Activated gamma-delta T cell (primary cell): ENCODE measurements around the gene RARS1.
"Not testable (repeated sequence)": the region's sequence is repeated elsewhere in the genome, so short reads cannot be mapped to it uniquely, and the experiment has no call there.

Source experiments
- DNase-seq: peaks from one replicate; lab custom pipeline; 2025; lab: John Stamatoyannopoulos, UW

The RARS1 gene

DNA sequence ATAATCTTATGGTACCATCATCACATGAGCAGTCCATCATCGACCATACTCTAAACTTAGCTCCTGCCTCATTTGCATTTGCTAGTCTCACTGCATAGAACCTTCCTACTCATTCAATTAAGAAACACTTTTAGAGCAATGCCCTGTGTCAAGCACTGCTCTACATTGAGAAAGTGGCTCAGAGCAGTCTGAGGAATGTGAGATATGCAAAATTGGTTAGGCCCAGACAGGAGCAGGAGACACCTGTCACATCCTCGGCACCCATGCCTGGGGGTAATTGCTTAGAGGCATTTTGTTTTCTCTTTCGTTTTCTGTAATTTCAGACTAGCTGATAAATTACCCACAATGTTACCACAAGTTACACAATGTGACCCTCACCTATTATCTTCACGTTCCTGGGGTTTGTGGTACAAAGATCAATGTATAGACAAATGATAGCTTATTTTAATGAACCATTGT, 4.9 kb upstream of the RARS1 start:
- no peak for DNase-seq

GRCh38 chr5:168482361-168482760, 3.9 kb upstream of the RARS1 start:
- no peak for DNase-seq

DNA sequence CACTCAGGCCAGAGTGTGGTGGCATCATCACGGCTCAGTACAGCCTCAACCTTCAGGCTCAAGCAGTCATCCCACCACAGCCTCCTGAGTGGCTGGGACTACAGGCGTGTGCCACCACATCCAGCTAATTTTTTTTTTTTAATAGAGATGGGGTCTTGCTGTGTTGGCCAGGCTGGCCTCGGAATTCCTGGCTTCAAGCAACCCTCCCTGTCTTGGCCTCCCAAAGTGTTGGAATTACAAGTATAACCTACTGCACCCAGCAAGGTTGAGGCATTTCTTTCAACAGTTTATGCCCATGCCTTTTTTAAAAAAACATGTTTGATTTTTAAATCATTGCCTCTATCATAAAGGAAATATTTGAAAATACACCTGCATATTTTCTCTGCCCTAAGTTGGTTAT, 2.8 kb downstream of the RARS1 start:
- no peak for DNase-seq

- no peak for DNase-seq
Observed at GRCh38 chr5:168494057-168494555, 7.8 kb downstream of the RARS1 start.

DNA sequence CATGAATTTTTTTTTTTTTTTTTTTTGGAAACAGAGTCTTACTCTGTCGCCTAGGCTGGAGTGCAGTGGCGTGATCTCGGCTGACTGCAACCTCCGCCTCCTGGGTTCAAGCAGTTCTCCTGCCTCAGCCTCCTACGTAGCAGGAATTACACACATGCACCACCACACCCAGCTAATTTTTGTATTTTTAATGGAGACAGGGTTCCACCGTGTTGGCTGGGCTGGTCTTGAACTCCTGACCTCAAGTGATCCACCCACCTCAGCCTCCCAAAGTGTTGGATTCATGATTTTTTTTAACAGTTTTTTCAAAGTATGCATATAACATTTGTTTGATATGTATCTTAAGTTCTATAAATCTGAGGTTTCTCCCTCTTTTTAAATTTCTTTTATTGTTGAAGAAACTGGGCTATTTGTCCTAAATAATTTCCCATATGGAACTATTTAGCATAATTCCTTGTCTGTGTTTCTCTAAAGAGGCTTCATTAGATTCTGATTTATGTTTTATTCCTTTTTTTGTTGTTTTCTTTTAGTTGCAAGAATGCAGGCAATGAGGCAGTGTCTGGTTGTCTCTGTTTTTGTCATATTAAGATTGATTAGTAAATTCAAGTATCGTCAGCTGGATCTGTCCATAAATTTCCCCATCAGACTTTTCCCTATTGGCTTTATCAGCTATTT, 16.4 kb downstream of the RARS1 start:
- no peak for DNase-seq

GRCh38 chr5:168513861-168514428, 27.7 kb downstream of the RARS1 start:
- DNase-seq, result no peak

- DNase-seq, result no peak
Observed at GRCh38 chr5:168525856-168526255, 39.6 kb downstream of the RARS1 start.

DNA sequence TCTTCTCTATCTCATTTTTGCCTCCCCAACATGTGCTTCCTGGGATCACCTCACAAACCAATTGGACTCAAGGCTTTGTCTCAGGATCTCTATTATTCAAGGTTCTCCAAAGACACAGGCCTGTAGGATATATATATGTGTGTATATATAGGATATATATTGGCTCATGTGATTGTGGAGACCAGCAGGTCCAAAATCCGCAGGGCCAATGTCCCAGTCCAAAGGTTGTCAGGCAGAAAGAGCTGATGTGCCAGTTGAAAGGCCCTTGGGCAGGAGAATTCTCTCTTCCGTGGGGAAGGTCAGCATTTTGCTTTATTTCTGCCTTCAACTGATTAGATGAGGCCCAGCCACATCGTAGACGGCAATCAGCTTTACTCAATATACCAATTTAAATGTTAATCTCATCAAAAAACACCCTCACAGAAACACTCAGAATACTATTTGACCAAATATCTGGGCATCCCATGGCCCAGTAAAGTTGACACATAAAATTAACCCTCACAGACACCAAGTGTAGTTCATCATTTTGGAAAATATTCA, 41.6 kb downstream of the RARS1 start:
- DNase-seq, result no peak

- no peak for DNase-seq
Observed at GRCh38 chr5:168528521-168529373, 42.5 kb downstream of the RARS1 start, which contains the start of gene FBLL1. TSS of gene FBLL1 (plus strand) at chr5:168529305. CDS start at chr5:168529505, 200 bp downstream.

GRCh38 chr5:168529374-168530234, 43.3 kb downstream of the RARS1 start:
- no peak for DNase-seq

GRCh38 chr5:168530621-168531150, 44.4 kb downstream of the RARS1 start:
- DNase-seq, result no peak

DNA sequence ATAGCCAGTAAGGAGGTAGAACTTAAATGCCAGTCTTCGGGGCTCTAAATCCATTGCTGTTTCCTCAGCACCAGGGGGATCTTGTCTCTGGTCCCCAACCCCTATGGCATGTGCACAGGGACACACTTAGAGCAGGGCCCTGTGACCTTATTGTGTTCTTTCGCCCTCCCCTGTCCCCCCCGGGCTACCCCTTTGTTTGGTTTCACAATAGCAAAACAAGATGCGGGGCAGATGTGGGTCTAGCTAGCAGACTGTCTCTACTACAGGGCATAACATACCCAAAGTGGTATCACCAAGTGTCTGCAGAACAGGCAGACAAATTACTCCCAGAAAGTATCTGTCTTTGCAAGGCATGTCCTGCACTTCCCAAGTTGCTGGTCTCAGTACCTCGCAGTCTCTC, 44.9 kb downstream of the RARS1 start:
- DNase-seq, result no peak

DNA sequence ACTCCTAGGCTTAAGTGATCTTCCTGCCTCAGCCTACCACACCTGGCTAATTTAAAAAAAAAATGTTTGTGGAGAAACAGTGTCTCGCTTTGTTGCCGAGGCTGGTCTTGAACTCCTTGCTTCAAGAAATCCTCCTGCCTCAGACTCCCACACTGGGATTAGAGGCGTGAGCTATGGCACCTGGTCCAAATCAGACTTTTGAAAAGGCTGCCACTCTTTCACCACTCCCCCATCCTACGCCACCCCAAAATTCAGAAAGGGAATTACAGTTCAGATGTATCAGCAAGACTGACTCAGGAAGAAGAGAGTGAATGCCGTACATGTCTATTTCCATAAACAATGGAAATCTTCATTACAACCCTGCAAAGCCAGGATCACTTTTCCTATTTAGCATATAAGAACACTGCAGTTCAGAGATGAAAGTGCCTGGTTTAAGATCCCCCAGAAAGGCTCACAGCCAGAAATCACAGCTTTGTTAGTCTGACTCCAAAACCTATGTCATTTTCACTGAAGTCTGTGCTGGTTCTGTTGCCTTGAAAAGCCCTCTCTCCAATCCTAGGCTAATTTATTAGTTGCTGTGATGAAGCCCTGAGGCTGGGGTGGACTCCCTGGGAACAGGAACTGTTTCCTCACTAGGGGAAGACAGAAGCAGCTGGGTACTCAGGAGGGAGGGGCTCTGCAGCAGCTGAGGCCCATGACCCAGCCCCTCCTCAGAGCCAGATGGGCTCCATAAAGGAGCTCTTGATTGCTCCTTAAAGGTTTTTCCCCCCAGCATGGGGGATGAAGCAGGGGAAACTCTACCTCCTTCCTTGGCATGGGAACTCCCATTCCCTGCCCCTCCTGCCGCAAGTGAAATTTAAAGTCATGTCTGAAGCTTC, 46.0 kb downstream of the RARS1 start:
- DNase-seq, result no peak

DNA sequence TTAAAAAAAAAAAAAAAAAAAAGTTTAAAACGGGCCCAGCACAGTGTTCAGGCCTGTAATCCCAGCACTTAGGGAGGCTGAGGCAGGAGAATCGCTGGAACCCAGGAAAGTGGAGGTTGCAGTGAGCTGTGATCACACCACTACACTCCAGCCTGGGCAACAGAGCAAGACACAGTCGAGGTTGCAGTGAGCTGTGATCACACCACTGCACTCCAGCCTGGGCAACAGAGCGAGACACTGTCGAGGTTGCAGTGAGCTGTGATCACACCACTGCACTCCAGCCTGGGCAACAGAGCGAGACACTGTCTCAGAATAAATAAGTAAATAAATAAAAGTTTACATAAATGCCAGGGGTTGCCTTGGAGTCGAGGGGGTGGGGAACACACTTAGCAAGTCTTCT, 48.1 kb downstream of the RARS1 start:
- not testable (repeated sequence) for DNase-seq

DNA sequence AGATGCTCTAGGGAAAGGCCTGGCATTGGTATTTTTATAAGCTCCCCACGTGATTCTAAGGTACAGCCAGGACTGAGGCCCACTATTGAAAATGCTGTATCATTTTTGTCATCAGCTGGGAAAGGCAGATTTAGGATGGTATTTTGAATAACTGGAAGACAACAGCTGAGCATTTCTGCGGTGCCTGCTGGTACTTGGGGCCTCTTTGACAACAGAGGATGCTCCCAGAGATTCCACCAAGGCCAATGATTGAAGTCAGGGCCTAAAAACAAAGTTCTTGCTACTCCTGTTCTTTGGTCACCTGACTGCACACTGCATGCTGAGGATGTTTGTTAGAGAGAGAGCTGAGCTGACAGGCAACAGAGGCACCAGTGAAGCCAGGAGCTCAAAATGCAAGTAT, 50.9 kb downstream of the RARS1 start:
- no peak for DNase-seq

GRCh38 chr5:168549554-168549953, 63.3 kb downstream of the RARS1 start:
- DNase-seq, result no peak

DNA sequence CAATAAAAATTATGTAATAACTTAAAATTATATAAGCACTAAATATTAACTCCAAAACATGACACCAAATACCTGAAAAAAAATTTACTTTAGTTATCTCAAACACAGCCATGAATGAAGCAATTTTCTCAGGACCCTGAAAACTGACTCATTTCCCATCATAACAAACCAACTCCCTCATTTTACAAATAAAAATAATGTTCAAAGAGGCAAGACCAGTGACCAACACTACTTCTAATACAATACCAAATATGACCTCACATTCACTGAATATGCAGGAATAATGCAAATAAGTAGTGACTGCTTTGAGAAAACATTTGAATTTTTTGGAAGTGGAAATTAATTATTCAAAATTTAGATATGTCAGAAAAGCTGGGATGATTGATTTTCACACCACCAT, 64.4 kb downstream of the RARS1 start:
- DNase-seq, result no peak

GRCh38 chr5:168552146-168552545, 65.9 kb downstream of the RARS1 start:
- DNase-seq, result no peak

DNA sequence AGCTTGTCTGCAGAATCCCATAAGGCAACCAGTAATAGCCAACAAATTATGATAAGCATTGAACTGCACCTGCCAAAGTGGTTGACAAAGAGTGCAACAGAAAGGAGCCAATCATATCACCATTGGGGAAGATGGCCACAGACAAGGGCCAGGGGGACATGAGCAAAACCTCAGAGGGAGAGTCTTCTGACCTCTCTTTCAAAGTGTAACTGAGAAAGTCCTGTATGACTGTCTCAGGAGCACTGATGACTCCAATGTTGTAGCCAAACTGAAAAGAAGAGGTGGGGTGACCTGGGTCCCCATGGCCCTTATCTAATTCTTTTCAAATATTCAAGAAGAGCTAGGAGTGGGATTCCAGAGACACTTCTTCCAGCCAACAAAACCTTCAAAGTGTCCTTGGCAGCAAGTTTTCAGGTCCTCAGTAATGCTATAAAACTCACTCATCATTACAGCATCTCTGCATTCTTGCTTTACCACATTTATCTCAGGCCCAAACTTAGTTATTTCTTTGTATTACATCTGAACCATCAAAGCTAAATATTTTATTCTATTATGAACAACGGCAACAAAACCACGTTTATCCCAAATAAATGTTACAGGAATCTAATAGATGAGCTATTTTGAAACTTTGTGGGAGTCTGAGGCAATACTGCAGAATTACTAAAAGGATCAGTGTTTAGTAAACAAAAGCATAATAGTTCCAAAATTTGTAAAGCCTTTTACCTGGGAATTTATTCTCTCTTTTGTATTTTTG, 67.3 kb downstream of the RARS1 start:
- no peak for DNase-seq
